Measurements from ENCODE around the gene MED13.
"Not testable (repeated sequence)": the region's sequence is repeated elsewhere in the genome, so short reads cannot be mapped to it uniquely, and the experiment has no call there.

MED13 gene

DNA sequence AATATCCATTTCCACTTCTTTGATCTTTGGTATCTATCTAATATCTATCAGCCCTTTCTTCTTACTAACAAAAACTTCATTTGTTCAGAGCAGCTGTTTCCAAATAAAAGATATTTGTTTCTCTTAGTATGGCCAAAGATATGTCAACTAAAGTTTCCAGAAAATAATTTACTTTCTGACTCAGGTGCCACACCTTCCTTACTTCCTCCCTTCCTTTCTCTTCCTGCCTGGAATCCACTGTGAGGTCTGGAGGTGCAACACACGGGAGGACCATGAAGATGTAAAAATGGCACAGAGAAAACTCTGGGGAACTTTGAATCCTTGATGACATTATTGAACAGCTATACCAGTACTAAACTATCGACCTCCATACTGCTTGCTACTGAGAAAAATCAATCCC, 14.0 kb downstream of the MED13 start:
- no peak for DNase-seq (ENCODE audit: low read depth)

DNA sequence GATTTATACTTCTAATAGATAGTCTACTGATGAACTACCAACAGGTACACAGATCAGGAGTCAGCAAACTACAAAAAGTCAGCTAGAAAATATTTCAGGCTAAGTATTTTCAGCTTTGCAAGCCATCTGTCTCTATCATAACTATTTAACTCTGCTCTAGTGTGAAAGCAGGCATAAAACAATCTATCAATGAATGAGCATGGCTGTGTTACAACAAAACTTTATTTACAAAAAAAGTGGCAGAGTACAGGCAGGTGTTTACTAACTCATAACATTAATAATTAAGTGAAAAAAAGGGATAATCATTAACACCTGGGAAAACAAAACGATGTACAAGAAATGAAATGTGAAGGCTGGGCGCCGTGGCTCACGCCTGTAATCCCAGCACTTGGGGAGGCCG, 15.8 kb downstream of the MED13 start:
- DNase-seq (ENCODE audit: low read depth): no peak

DNA sequence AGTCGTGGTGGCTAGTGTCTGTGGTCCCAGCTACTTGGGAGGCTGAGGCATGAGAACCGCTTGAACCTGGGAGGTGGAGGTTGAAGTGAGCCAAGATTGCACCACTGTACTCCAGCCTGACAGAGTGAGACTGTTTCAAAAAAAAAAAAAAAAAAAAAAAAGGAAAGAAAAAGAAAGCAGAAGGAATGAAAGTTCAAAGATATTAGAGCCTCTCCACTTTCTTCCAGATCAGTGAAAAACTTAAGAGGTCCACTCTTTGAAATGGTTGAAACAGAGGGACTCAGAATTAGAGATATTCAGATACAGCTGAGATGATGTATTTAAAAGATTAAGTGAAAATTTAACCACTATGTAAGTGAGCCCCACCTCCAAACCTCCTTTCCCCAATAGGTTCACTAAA, 16.8 kb downstream of the MED13 start:
- no peak for DNase-seq (ENCODE audit: low read depth)

DNA sequence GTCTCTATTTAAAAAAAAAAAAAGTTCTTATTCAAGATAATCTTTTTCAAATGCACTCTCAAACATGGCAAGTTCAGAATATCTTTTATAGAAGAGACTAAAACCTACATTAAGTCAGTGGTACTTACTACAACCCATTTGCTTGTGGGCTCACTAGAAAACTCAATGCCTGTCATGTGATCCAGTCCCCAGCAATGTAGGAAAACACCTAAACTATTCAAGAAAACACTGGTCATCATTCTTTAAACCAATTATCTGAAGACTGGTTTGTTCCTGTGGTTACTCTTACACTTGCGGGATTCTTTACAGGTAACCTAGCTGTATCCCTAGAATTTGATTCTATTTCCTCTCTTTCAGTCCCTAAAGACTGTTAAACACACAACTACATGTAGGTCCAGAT, 19.6 kb downstream of the MED13 start:
- DNase-seq (ENCODE audit: low read depth): no peak

DNA sequence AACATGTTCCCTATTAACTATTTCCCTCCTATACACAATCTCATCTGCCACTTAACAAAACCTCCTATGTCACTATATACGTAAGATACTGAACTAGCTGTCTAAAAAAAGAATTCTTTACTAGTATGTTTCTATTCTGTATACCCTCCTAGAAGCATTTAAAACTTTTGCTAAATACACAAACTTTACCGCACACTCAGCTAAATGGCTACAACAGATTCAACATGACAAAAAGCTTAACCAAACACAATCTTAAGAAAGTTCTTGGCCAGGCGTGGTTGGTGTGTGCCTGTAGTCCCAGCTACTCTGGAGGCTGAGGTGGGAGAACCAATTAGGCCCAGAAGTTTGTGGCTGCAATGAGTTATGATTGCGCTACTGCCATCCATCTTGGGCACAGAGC, 20.0 kb downstream of the MED13 start:
- no peak for DNase-seq (ENCODE audit: low read depth)

DNA sequence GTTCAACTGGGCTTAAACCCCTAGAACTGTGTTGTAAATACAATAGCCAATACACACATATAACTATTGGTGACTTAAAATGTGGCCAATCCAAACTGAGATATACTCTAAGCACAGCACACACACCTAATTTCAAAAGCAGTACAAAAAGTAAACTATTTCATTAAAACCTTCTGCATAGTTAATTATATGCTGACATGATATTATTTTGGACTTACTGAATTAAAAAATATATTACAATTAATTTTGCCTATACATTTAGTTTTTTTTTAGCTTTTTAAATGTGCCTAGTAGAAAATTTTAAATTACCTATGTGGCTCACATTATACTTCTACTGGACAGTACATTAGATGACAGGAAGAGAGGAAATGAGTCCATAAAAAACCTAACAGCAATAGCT, 21.5 kb downstream of the MED13 start:
- no peak for DNase-seq (ENCODE audit: low read depth)

DNA sequence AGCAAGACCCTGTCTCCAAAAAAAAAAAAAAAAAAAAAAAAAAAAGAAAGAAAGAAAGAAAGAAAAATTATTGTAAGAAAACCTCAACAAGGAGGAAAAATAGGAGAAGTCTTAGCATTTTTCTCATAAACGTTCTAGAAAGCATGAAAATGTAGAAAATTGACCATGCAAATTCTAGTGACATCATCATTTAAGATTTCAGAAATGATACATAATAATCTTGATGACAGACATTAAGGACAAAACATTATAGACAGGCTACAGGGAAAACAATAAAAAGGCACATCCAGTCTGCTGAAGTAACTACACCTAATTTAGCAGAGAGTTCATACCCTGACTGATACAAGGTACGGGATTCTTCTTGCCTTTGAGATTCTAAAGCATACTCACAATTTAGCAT, 21.9 kb downstream of the MED13 start:
- no peak for DNase-seq (ENCODE audit: low read depth)

DNA sequence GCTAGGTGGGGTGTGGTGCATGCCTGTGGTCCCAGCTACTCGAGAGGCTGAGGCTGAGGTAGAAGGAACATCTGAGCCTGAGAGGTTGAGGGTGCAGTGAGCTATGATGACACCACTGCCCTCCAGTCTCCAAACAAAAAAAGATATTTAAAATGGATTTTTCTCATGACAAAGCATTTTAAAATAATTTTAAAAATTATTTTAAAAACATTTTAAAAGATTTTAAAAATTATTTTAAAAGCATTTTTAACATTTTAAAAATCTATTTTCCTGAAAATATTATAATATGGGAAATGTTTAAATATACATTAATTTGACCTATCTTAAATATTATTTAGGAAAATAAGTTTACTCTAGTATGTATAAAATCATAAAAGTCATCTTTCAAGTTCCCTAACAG, 26.8 kb downstream of the MED13 start:
- DNase-seq (ENCODE audit: low read depth): no peak

DNA sequence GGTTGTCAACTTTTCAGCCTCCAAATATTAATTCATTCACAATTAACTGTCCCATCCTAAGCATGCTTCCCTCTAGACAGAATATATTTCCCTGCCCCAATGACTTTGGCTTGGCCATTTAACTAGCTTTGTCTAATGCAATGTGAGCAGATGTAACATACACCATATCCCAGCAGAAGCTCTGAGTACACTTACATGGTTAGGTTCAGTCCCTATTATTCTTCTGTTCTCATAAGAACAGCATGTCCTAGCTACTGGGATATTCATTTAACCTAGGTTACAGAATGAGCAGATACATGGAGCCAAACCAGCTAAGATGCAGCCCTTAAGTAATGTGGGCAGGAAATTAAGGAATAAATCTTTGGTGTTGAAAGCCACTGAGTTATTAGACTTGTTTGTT, 31.8 kb downstream of the MED13 start:
- DNase-seq (ENCODE audit: low read depth): no peak

DNA sequence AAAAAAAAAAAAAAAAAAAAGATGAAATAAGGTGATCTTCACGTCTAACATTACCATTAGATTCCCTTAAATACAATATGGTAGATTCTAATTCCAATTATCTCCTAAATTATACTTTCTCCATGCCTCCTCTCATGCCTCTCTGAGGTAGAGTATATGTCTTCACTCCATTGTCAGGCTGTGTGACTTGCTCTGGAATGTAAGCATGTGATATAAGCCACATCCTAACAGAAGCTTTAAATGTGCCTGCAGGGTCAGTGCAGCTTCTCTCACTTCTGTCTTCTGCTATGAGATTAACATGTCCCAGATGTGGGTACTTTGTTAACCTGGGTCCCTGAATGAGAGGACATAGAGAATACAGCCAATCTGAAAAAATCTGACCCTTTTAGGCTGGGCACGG, 32.6 kb downstream of the MED13 start:
- DNase-seq (ENCODE audit: low read depth): no peak

DNA sequence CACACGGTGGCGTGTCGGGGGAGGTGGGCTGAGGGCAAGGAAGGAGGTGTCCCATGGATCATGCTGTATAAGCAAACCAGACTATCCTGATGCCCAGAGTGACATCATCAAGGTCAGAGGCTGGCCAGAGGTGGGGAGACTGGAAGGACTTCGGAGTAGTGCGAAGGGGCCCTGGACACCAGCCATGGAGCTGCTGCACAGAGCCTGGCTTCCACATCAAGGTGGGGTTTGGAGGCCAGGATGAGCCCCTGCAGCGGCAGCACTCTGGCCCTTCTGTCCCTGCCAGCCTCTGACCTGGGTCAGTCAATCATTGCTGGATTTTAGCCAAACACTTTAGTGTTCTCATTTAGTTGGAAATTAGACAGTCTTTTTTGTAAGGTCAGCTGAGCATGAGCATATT, 34.8 kb downstream of the MED13 start:
- no peak for DNase-seq (ENCODE audit: low read depth)

DNA sequence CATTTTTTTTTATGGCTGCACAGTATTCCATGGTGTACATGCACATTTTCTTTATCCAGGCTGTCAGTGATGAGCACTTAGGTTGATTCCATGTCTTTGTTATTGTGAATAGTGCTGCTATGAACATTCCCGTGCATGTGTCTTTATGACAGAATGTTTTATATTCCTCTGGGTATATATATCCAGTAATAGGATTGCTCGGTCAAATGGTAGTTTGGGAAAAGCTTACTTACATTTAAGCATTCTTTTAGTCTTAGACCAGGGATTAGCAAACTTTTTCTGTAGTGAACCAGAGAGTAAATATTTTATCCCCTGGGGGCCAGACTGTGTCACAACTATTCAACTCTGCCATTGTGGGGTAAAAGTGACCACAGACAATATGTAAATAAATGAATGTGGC, 40.2 kb downstream of the MED13 start:
- DNase-seq (ENCODE audit: low read depth): no peak

DNA sequence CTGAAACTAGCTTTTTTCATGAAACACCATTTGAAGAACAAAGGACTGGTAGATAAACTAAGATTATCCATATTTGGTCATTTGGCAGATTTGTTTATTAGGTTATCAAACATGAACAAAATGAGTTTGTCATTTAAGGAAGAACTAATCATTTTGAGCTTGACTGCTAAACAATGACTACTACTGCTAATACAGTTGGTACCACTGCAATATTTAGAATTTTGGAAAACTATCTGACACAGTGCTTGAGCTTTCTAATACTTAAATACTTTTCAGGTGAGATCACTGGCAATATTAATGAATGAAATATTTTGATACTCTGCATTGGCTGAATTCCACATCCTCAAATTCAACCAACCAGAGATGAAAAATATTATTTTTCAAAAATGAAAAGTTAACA, 47.2 kb downstream of the MED13 start:
- no peak for DNase-seq (ENCODE audit: low read depth)

DNA sequence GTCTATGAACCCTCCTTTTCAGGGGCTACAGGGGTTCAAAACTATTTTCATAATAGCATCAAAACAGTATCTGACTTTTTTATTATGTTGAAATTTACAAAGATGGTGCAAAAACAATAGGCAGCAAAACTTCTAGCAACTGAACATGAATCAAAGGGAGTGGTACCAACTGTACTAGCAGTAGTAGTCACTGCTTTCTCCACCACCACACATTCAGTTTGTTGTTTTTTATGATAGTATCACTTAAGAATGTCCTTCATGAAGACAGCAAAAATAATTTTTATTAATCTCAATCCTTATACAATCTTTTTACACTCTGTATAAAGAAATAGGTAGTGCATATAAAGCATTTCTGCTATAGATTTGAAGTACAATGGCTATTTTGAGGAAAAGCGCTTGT, 47.6 kb downstream of the MED13 start:
- no peak for DNase-seq (ENCODE audit: low read depth)

DNA sequence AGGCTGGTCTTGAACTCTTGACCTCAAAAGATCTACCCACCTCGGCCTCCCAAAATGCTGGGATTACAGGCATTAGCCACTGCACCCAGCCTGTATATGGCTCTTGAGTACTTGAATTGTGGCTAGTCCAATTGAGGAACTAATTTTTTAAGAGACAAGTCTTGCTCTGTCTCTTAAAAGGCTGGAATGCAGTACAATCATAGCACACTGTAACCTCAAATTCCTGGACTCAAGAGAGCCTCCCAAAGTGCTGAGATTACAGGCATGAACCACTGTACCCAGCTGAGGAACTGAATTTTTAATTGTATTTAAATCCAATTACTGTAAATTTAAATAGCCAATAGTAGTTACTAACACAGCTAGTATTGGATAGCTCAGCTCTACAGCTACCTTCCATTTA, 50.6 kb downstream of the MED13 start:
- DNase-seq (ENCODE audit: low read depth): no peak

DNA sequence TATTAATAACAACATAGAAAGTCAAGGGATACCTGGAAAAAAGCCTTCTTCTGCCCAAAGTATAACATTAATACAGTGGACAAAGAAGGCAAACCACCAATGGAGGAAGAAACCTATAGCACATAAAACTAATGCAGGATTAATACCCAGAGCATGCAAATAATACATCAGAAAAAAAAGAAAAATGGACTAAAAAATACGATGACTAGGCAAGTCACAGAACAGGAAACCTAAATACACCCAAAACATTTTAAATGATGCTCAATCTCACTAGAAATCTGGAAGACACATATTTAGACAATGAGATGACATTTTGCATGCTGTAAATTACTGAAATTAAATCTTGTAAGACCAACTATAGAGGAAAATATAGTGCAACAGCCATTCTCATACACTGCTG, 55.9 kb downstream of the MED13 start:
- no peak for DNase-seq (ENCODE audit: low read depth)

DNA sequence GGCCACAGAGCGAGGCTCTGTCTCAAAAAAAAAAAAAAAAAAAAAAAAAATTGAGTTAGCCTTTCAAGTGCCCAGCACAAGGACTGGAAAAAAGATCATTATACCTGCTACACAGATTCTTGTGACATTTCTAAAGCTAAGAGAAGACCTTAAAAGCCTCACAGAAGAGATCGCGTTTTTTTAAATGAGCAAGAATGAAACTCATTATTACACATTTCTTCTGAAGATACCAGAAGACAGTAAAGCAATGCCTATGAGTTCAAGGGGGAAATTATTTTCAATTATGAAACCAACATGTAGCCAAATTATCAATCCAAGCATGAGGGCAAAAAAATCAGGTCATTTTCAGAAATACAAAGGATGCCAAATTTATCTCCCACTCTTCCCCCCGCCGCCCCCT, 56.8 kb downstream of the MED13 start:
- no peak for DNase-seq (ENCODE audit: low read depth)

DNA sequence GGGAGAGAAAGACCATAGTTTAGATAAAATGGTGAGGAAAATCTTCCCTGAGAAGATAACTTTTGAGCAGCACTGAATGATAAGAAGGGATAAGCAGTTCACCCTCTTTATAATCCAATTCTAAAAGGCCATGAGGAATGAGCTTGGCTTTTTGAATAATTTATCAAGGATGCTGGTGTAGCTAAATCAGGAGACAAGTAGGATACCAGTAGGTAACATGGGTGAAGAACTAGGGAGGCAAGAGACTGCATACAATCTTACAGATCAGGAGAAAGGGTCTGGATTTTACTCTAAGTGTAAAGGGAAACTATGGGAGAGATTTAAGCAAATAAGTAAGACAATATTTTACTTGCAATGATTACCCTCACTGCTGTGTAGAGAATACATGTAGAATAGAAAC, 60.7 kb downstream of the MED13 start:
- no peak for DNase-seq (ENCODE audit: low read depth)

DNA sequence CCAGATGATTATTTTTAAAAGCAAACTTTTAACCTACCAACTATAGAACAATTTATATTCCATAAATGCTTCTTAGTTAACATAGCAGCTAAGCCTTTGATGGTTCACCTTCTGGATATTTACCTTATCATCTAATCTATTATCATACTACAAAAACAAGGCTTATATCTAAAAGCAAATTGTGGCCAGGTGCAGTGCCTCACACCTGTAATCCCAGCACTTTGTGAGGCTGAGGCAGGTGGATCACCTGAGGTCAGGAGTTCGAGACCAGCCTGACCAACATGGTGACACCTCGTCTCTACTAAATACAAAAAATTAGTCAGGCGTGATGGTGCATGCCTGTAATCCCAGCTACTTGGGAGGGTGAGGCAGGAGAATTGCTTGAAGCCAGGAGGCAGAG, 61.9 kb downstream of the MED13 start:
- not testable (repeated sequence) for DNase-seq (ENCODE audit: low read depth)

DNA sequence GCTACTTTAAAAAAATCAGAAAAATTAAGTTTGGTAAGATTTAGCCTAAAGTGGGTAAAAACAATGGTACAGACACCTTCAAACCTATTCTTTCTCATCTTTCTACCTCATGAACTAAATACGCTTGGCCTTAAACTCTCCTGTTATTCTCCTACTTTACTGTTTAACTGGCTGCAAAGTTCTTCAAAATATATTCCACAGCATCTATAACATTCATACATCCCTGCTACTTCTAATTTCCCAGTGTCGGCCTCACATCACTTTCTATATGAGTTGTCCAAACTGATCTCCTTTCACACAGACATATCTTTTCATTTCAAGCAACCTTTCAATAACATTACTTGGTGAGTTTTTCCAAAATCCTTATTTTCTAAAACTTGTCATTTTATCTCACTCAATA, 64.0 kb downstream of the MED13 start:
- DNase-seq (ENCODE audit: low read depth): no peak

DNA sequence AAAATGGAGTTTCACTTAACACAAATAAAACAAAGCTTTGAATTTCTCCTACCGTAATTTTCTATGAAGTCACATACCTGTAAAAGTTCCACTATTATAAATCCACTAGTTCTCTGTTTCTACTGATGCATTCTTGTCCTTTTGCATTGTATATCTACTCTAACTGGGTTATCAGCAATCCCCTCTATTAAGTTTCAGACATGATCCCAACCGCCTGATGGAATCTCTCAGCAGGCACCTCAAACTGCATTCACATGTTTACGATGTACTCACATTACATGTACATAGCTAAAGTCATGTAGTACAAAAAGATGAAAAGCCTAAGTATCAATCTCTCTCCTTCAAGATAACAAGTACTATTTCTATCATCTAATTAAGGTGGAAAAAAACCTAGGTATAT, 64.9 kb downstream of the MED13 start:
- DNase-seq (ENCODE audit: low read depth): no peak

DNA sequence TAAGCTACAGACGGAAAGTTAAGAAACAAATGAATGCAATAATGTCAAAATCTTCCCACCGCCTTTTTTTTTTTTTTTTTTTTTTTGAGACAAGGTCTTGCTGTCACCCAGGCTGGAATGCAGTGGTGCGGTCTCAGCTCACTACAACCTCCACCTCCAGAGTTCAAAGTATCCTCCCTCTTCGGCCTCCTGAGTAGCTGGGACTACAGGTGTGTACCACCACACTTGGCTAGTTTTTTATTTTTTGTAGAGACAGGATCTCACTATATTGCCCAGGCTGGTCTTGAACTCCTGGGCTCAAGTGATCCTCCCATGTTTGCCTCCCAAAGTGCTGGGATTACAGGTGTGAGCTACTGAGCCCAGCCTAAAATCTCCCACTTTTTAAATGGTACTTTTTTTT, 66.5 kb downstream of the MED13 start:
- not testable (repeated sequence) for DNase-seq (ENCODE audit: low read depth)

DNA sequence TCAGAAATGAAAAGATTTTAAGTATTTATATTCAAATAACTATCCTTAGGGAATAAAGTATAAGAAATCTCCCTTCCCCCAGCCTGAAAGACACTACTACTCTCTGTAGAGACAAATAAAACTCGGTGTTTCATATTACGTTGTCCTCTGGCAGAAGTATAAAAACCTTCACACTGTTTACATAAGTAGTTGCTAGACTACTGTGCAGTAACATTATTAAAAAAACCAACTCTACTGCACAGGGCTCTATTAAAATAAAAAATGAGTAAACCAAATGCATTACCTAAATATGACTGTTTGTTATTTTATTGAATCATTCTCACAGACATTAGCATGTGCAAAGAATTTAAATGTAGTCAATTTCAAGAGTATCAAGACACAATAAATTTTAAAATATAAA, 67.4 kb downstream of the MED13 start:
- no peak for DNase-seq (ENCODE audit: low read depth)

DNA sequence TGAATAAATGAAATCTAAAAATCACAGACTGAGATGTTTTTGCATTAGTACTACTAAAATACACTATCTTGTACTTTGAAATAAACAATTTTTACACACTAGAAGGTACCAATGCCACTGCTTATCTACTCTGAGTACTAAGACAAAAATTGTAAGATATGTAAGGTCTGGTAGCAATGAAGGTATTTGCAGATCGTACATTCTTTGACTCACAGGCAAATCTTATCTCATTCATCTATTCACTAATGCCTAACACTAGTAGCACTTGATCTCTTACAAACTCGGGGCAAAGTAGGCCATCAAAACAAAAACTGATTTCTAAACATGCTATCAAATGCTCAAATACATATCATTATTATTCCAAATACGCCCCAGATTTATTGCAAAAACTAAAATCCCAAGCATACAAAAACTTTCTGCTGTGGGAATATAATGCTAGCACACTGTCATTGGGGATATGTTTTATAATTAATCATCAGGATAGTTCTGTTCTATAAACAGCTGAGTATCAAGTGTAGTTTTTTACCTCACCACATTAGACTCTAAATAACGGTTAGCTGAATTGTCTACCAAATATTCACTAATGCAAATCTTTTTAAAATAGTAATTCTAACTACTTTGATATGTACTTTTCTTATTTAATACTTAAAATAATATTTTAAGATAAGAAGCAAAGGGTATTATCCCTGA, 68.0 kb downstream of the MED13 start:
- DNase-seq (ENCODE audit: low read depth): no peak

DNA sequence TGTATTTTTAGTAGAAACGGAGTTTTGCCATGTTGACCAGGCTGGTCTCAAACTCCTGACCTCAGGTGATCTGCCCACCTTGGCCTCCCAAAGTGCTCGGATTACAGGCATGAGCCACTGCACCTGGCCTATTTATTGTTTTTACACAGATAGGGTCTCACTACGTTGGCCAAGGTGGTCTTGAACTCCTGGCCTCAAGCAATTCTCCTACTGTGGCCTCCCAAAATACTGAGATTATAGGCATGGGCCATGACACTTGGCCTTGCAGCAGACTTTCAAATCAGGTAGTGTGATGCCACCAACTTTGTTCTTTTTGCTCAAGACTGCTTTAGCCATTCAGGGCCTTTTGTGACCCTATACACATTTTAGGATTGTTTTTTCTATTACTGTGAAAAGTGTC, 75.6 kb downstream of the MED13 start:
- DNase-seq (ENCODE audit: low read depth): no peak

Measured in stimulated activated CD8-positive, alpha-beta memory T cell treated with anti-CD3 and anti-CD28 coated beads, Interleukin-7, amount 100 ng/mL, for 24 hours (primary cell).